ENCODE results near the gene CERS6.

The CERS6 gene

GRCh38 chr2:168593713-168594112 lies 137.6 kb downstream of the CERS6 start (continued):
- no peak for TF ChIP-seq KLF17 (tag by site-specific recombination; IDR thresholded peaks at IDR 0.05)
- no peak for TF ChIP-seq ZNF677 (tag by site-specific recombination; IDR thresholded peaks at IDR 0.05)
- no peak for TF ChIP-seq ZNF146 (tag by site-specific recombination; IDR thresholded peaks at IDR 0.05)
- no peak for TF ChIP-seq YY2 (tag by site-specific recombination; IDR thresholded peaks at IDR 0.05)
- TF ChIP-seq, protein P1, sequence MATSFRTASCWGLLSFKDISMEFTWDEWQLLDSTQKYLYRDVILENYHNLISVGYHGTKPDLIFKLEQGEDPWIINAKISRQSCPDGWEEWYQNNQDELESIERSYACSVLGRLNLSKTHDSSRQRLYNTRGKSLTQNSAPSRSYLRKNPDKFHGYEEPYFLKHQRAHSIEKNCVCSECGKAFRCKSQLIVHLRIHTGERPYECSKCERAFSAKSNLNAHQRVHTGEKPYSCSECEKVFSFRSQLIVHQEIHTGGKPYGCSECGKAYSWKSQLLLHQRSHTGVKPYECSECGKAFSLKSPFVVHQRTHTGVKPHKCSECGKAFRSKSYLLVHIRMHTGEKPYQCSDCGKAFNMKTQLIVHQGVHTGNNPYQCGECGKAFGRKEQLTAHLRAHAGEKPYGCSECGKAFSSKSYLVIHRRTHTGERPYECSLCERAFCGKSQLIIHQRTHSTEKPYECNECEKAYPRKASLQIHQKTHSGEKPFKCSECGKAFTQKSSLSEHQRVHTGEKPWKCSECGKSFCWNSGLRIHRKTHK (tag by site-specific recombination; IDR thresholded peaks at IDR 0.05) = no peak
- TF ChIP-seq OSR2 (tag by site-specific recombination; IDR thresholded peaks at IDR 0.05) = no peak
- TF ChIP-seq ZNF629 (tag by site-specific recombination; IDR thresholded peaks at IDR 0.05) = no peak
- no peak for TF ChIP-seq GLI2 (tag by site-specific recombination; IDR thresholded peaks at IDR 0.05; ENCODE audit: borderline replicate concordance, low read depth)
- TF ChIP-seq GLIS1 (tag by site-specific recombination; IDR thresholded peaks at IDR 0.05) = no peak
- TF ChIP-seq BCL11B (tag by site-specific recombination; IDR thresholded peaks at IDR 0.05; ENCODE audit: low read depth) = no peak
- no peak for TF ChIP-seq KLF10 (tag by site-specific recombination; IDR thresholded peaks at IDR 0.05)
- no peak for TF ChIP-seq ZNF214 (tag by site-specific recombination; IDR thresholded peaks at IDR 0.05; ENCODE audit: borderline replicate concordance)

DNA sequence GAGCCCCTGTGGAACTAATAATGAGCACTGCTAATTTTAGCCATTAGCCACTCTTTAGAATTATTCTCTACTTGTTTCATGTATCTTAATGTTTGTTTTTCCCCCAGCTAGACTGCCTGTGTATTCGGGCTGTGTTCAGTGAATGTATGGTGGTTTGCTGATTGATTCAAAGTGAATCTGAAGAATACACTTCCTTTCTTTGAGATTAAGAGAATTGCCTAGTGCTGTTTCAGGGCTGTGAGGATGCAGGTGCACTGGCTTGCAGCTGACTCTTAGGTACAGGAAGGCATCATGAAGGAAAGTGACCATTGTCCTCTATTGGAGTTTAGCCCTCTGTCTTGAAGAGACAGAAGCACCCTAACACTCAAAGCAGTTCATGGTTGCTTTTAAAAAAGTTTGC lies 138.7 kb downstream of the CERS6 start:
- Histone ChIP-seq H3K36me3 (ENCODE audit: control insufficient read depth in 2 of 2, insufficient read depth in 1 of 2, low read length in 2 of 2) (no peaks in the 10 kb centered on the region), H3K4me3 (ENCODE audit: low read depth, low read length) (no peak overlapping the region), H3K27ac (ENCODE audit: extremely low read depth, low read depth, low read length) (no peak overlapping the region), H3K4me1 (ENCODE audit: control insufficient read depth, insufficient read depth, low read length) (0 out of 2 replicates have a peak, but pooled peaks cover 3% of the 10 kb centered on the region), H3K9me3 (ENCODE audit: control insufficient read depth, insufficient read depth, low read depth, low read length) (no peaks in the 10 kb centered on the region)
- CTCF ChIA-PET = no interaction called here
- POLR2A ChIA-PET = no interaction called here
- no peak for TF ChIP-seq ZBTB1 (tag by site-specific recombination; IDR thresholded peaks at IDR 0.05)
- TF ChIP-seq ZNF639 (tag by site-specific recombination; IDR thresholded peaks at IDR 0.05) = no peak
- no peak for TF ChIP-seq ZNF561 (tag by site-specific recombination; IDR thresholded peaks at IDR 0.05; ENCODE audit: borderline replicate concordance)
- TF ChIP-seq ZNF510 (tag by site-specific recombination; IDR thresholded peaks at IDR 0.05; ENCODE audit: insufficient replicate concordance) = no peak
- TF ChIP-seq SP7 (tag by site-specific recombination; IDR thresholded peaks at IDR 0.05) = no peak
- TF ChIP-seq HOXA7 (CRISPR knock-in tag; IDR thresholded peaks at IDR 0.05; ENCODE audit: borderline replicate concordance) = no peak
- no peak for TF ChIP-seq FEZF1 (tag by site-specific recombination; IDR thresholded peaks at IDR 0.05)
- TF ChIP-seq, protein P2, sequence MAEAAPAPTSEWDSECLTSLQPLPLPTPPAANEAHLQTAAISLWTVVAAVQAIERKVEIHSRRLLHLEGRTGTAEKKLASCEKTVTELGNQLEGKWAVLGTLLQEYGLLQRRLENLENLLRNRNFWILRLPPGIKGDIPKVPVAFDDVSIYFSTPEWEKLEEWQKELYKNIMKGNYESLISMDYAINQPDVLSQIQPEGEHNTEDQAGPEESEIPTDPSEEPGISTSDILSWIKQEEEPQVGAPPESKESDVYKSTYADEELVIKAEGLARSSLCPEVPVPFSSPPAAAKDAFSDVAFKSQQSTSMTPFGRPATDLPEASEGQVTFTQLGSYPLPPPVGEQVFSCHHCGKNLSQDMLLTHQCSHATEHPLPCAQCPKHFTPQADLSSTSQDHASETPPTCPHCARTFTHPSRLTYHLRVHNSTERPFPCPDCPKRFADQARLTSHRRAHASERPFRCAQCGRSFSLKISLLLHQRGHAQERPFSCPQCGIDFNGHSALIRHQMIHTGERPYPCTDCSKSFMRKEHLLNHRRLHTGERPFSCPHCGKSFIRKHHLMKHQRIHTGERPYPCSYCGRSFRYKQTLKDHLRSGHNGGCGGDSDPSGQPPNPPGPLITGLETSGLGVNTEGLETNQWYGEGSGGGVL (tag by site-specific recombination; IDR thresholded peaks at IDR 0.05) = no peak
- TF ChIP-seq, protein P3, sequence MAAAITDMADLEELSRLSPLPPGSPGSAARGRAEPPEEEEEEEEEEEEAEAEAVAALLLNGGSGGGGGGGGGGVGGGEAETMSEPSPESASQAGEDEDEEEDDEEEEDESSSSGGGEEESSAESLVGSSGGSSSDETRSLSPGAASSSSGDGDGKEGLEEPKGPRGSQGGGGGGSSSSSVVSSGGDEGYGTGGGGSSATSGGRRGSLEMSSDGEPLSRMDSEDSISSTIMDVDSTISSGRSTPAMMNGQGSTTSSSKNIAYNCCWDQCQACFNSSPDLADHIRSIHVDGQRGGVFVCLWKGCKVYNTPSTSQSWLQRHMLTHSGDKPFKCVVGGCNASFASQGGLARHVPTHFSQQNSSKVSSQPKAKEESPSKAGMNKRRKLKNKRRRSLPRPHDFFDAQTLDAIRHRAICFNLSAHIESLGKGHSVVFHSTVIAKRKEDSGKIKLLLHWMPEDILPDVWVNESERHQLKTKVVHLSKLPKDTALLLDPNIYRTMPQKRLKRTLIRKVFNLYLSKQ (tag by site-specific recombination; IDR thresholded peaks at IDR 0.05; ENCODE audit: borderline replicate concordance) = no peak
